Mesodermal cell (in vitro differentiated cells): Measurements from ENCODE around the gene XRRA1.
"Not testable (repeated sequence)": the region's sequence is repeated elsewhere in the genome, so short reads cannot be mapped to it uniquely, and the experiment has no call there.

Experiments
- H3K27ac ChIP-seq: 2 replicates; pipeline ENCODE4 v1.7.0; 2013; ENCODE audit warnings: mild to moderate bottlenecking, low read depth, low read length, moderate library complexity; ENCODE audit not compliant: severe bottlenecking
- H3K36me3 ChIP-seq: 2 replicates; pipeline ENCODE4 v1.7.1; 2013; ENCODE audit warnings: mild to moderate bottlenecking, low read length, moderate library complexity; ENCODE audit not compliant: control insufficient read depth, insufficient read depth
- H3K4me1 ChIP-seq: one replicate; pipeline ENCODE4 v1.7.1; 2013; ENCODE audit warnings: mild to moderate bottlenecking, low read length; ENCODE audit not compliant: insufficient read depth, control insufficient read depth, poor library complexity, severe bottlenecking
- H3K4me3 ChIP-seq: 2 replicates; pipeline ENCODE4 v1.7.0; 2013; ENCODE audit warnings: low read length, control low read depth, mild to moderate bottlenecking; ENCODE audit not compliant: insufficient read depth, poor library complexity, severe bottlenecking; ENCODE audit errors: extremely low read depth
- H3K9me3 ChIP-seq: 2 replicates; pipeline ENCODE4 v1.7.1; 2013; ENCODE audit warnings: mild to moderate bottlenecking, low read length, moderate library complexity; ENCODE audit not compliant: control insufficient read depth
- WGBS, 2 experiments: methylation state at CpG; one replicate each; pipeline ENCODE4 v1.1.5; 2013; ENCODE audit warnings: missing lambda C conversion rate in 2 of 2; ENCODE audit not compliant: insufficient coverage in 2 of 2; 5-methylcytosine and 5-hydroxymethylcytosine counted together

The XRRA1 gene

DNA sequence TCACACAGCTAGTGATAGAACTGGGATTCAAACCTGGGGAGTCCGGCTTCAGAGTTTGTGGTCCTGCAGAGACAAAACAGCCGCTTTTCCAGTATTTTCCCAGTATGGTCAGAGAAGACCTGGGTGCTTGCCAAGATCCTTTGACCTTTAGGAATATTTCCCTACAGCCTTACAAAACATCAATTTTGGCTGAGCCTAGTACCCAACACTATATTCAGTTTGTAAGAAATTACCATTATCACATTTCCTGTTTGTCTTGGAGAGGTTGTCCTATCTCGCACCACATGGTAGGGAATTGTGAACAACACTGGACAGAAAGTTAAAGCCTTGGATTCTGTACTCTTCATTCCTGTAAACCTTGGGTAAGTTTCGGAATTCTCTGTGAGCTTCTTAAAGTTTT is 29.1 kb upstream of the XRRA1 start:
- no peak overlapping the region for H3K27ac ChIP-seq
- no peaks in the 10 kb centered on the region for H3K9me3 ChIP-seq
- WGBS, 2 experiments, result 95 to 96% methylated on average over 3 of the region's 4 CpGs
- no peaks in the 10 kb centered on the region for H3K4me1 ChIP-seq
- no peak overlapping the region for H3K4me3 ChIP-seq
- H3K36me3 ChIP-seq, result peaks cover 63% of the 10 kb centered on the region

DNA sequence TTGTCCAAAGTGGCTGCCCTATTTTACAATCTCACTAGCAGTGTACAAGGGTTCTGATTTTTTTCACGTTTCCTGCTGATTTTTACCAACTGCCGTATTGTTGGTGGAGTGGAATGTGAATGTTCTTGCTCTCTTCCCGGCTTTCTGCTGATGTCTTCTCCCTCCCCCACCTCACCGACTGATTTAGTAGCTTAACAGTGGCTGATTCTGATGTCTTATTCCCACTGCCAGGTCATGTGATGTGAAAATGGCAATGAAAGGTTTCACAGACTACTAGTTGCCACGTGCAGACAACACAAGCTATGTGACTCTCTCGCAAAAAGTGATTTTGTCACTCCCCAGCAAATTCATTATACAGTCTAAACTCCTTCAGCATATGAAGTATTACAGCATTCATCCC is 22.5 kb upstream of the XRRA1 start:
- Histone ChIP-seq H3K4me3 (no peak overlapping the region), H3K4me1 (no peaks in the 10 kb centered on the region), H3K9me3 (no peaks in the 10 kb centered on the region), H3K27ac (no peak overlapping the region), H3K36me3 (peaks cover 84% of the 10 kb centered on the region)
- 91 to 95% methylated on average over 2 of the region's 6 CpGs for WGBS, 2 experiments

DNA sequence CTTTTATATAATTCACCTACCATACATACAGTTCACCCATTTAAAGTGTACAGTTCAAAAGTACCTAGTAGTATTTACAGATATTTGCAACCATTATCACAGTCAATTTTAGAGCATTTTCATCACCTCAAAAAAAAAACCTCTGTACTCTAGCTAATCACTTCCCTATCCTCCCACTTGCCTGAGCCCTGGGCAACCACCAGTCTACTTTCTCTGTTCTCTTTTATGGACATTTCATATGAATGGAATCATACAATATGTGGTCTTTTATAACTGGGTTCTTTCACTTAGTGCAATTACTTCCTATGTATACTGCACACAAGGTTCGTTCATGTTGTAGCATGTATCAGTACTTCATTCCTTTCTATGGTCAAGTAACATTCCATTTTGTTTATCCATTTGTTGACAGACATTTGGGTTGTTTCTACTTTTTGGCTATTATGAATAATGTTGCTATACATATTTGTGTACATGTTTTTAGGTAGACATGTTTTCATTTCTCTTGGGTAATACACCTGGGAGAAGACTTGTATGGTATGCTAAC is 22.0 kb upstream of the XRRA1 start:
- H3K36me3 ChIP-seq, result peaks cover 83% of the 10 kb centered on the region
- H3K4me3 ChIP-seq, result no peak overlapping the region
- H3K4me1 ChIP-seq, result no peaks in the 10 kb centered on the region
- H3K27ac ChIP-seq, result no peak overlapping the region
- H3K9me3 ChIP-seq, result no peaks in the 10 kb centered on the region
- no CpG with 5 or more reads among the region's 1 CpG for WGBS, 2 experiments

DNA sequence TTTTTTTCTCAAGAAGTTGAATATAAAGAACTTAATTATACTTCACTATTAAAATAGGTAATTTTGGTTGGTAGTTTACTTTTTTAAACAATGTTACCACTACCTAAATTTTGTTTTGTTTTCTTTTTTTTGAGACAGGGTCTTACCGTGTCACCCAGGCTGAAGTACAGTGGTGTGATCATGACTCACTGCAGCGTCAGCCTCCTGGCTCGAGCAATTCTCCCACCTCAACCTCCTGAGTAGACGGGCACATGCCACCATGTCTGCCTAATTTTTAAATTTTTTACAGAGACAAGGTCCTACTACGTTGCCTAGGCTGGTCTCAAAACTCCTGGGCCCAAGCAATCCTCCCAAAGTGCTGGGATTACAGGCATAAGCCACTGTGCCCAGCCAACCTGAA is 17.8 kb upstream of the XRRA1 start:
- 93 to 97% methylated on average over 5 of the region's 5 CpGs for WGBS, 2 experiments
- no peak overlapping the region for H3K27ac ChIP-seq
- no peaks in the 10 kb centered on the region for H3K4me1 ChIP-seq
- no peak overlapping the region for H3K4me3 ChIP-seq
- H3K36me3 ChIP-seq, result peaks cover 66% of the 10 kb centered on the region
- H3K9me3 ChIP-seq, result no peaks in the 10 kb centered on the region

DNA sequence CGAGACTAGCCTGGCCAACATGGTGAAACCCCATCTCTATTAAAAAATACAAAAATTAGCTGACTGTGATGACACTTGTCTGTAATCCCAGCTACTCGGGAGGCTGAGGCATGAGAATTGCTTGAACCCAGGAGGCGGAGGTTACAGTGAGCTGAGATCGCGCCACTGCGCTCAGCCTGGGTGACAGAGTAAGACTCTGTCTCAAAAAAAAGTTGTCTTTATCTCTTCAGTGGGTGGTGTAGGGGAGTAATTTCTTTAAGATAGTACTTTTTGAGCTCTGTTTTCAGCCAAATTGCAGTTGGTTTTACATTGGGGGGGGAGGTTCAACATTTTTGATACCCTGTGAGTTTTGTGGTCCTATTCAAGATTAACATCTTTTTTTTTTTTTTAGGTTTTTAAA is 11.2 kb upstream of the XRRA1 start:
- not testable (repeated sequence) for H3K9me3 ChIP-seq, H3K4me1 ChIP-seq, H3K27ac ChIP-seq, H3K4me3 ChIP-seq
- H3K36me3 ChIP-seq, result peaks cover 39% of the 10 kb centered on the region
- WGBS, 2 experiments, result 87 to 100% methylated on average over 5 to 6 of the region's 6 CpGs

DNA sequence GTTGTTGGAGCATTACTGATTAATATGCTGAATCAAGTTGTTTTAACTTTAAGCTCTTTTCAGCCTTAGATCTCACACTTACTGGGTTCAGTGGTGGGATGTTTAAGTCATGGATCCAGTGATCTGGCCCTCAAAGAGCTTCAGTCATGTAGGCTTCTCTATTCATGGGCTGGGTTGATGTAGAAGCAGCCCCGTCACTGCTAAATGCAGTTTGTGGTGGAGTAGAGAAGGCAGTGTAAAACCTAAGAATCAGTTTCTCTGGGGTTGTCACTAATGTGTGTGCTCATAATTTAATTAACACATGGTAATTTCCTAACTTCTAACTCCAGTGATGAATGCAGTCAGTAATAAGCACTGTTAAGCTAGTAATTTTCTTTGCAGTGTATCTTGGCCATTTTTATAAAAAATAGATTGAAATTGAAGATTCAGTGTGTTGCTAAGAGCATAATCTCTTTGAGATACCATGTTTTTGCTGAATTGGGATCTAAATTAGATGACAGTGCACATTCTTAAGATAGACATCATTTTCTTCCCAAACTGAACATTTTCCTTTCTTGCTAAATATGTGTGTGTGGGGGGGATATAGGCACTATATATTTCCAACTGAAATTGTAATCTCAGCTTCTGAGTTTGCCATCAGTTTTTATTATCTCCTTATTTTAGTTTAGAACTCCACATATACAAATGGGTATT is 9.2 kb upstream of the XRRA1 start:
- H3K4me3 ChIP-seq, result no peak overlapping the region
- no CpG with 5 or more reads among the region's 1 CpG for WGBS, 2 experiments
- no peaks in the 10 kb centered on the region for H3K9me3 ChIP-seq
- H3K27ac ChIP-seq, result no peak overlapping the region
- peaks cover 48% of the 10 kb centered on the region for H3K36me3 ChIP-seq
- H3K4me1 ChIP-seq, result no peaks in the 10 kb centered on the region

DNA sequence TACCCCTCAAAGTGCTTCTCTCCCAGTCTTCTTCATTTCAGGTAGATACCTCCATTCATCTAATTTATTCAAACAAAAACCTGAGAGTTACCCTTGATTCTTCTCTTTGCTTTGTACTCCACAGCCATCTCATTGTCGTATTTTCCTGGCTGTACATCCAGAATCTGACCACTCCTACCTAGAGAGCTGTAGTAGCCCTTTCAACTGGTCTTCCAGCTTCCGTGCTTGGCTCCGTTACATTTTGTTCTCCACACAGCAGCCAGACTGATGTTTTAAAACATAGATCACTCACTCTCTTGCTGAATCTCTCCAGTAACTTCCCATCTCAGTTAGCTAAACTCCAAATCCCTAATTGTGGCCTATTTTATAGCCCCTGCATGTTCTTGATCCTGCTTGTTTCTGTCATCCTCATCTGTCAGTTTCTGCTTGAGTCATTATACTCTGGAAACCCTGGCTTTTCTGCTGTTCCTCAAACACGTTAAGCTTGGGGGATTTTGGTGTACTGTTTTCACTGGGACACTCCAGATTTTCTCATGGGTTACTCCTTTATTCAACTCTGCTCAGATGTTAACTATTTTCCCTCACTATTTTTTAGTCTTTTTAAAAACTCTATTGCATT is 7.6 kb upstream of the XRRA1 start:
- H3K27ac ChIP-seq, result no peak overlapping the region
- 95 to 97% methylated on average over 3 to 4 of the region's 4 CpGs for WGBS, 2 experiments
- H3K4me1 ChIP-seq, result no peaks in the 10 kb centered on the region
- peaks cover 54% of the 10 kb centered on the region for H3K36me3 ChIP-seq
- H3K9me3 ChIP-seq, result no peaks in the 10 kb centered on the region
- no peak overlapping the region for H3K4me3 ChIP-seq

DNA sequence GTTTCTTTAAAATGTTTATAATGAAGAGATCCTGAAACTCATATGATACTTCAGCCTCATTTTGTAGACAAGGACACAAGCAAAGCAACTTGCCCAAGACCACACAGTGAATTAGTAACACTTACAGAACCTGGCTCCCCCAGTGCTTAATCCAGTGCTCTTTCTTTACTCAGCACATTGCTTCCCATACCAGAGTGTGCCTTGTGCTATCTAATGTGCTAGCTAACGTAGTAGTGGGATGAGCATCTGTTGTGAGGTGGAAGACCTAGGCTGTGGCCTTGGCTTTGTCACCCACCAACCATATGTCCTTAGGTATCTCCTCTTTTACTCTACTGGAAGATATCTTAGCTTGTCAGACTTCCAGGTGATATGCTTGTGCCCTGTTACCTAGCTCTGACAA is 5.3 kb upstream of the XRRA1 start:
- peaks cover 54% of the 10 kb centered on the region for H3K36me3 ChIP-seq
- no CpG with 5 or more reads among the region's 1 CpG for WGBS, 2 experiments

DNA sequence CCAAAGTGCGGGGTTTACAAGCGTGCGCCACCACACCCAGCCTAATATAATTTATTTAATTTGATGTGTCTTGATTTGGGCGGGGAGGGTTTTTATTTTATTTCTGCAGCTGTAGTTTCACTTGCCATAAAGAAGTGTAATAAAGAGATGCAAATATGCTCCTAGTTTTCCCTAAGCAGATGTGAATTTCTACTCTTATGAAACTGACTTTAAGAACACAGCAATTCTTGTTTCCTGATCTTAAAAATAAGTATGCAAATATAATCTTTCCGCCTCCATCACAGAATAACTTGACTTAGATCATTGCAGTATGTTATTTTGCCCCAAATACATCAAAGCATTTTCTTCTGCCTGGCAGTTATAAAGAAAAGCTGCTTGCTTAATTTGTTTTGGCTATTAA is 4.6 kb upstream of the XRRA1 start:
- peaks cover 54% of the 10 kb centered on the region for H3K36me3 ChIP-seq
- H3K4me1 ChIP-seq, result peaks cover 5% of the 10 kb centered on the region
- H3K4me3 ChIP-seq, result no peak overlapping the region
- no peaks in the 10 kb centered on the region for H3K9me3 ChIP-seq
- WGBS, 2 experiments, result no CpG with 5 or more reads among the region's 5 CpGs
- H3K27ac ChIP-seq, result no peak overlapping the region

More for the DNA sequence above, 5.3 kb upstream of the XRRA1 start:
- Histone ChIP-seq H3K4me3 (no peak overlapping the region), H3K27ac (no peak overlapping the region), H3K9me3 (no peaks in the 10 kb centered on the region), H3K4me1 (peaks cover 5% of the 10 kb centered on the region)

DNA sequence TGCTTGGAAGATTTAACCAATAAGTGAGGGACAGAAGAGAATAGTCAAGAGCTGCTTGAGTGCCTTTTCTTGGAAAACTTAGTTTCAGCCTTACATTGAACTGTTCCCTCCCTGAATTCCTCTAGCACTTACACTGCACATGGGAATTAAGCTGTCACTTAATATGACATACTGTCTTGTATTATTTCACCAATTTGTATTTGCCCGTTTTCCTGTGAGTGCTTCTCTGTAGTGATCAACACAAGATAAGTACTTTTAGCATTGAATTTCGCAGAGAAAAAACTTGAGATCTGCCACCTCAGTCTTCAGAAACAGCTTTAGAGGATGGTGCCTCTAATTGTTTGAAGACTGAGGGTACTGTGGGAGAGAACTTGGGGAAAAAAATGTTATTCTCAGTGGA is 3.9 kb upstream of the XRRA1 start:
- Histone ChIP-seq H3K27ac (no peak overlapping the region), H3K4me1 (peaks cover 5% of the 10 kb centered on the region), H3K9me3 (no peaks in the 10 kb centered on the region), H3K4me3 (no peak overlapping the region), H3K36me3 (peaks cover 49% of the 10 kb centered on the region)
- no CpG with 5 or more reads among the region's 2 CpGs for WGBS, 2 experiments

DNA sequence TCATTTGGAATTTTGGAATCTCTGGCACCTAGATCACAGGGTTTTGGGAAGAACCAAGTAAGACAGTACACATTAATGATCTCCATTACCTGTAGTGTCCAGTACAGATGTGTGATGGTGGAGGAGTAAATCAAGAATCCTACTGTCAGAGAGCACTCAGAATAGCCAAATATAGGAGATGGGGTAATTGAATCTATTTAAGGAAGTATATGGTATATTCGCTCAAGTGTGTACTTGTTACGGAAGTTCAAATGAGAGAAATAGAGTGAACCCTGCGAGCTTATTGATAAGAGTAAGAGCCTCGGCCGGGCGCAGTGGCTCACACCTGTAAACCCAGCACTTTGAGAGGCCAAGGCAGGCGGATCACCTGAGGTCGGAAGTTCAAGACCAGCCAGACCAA is 2.3 kb upstream of the XRRA1 start:
- H3K36me3 ChIP-seq, result peaks cover 42% of the 10 kb centered on the region
- peaks cover 5% of the 10 kb centered on the region for H3K4me1 ChIP-seq
- H3K4me3 ChIP-seq, result no peak overlapping the region
- H3K9me3 ChIP-seq, result no peaks in the 10 kb centered on the region
- WGBS, 2 experiments, result 95 to 96% methylated on average over 7 to 8 of the region's 8 CpGs
- H3K27ac ChIP-seq, result no peak overlapping the region
